HepG2 (cell line): ENCODE results near the gene LAMC3. TPM values are rescaled to one million over a fixed set of nuclear protein-coding genes. Genes with fewer than 3 reads are reported as not detected.

ENCODE experiments used
- CEBPG ChIP-seq: IDR thresholded peaks from 2 replicates; pipeline ENCODE4 v1.6.1; 2016
- FLYWCH1 ChIP-seq: sonication (generic); formaldehyde crosslinking; IDR thresholded peaks from 2 replicates; pipeline ENCODE4 v1.8.1; 2023; ENCODE audit warnings: mild to moderate bottlenecking, missing genetic modification reagents
- FOXO1 ChIP-seq: sonication (generic); formaldehyde crosslinking; IDR thresholded peaks from 2 replicates; pipeline ENCODE4 v1.4.0; 2020; ENCODE audit warnings: missing genetic modification reagents
- FUBP1 ChIP-seq: sonication (generic); formaldehyde crosslinking; IDR thresholded peaks from 2 replicates; pipeline ENCODE4 v1.5.1; 2020; ENCODE audit warnings: missing genetic modification reagents, mild to moderate bottlenecking, borderline replicate concordance
- GZF1 ChIP-seq: sonication (generic); formaldehyde crosslinking; IDR thresholded peaks from 2 replicates; pipeline ENCODE4 v1.5.1; 2020; ENCODE audit warnings: mild to moderate bottlenecking, missing genetic modification reagents
- HIVEP1 ChIP-seq: sonication (generic); formaldehyde crosslinking; IDR thresholded peaks from 2 replicates; pipeline ENCODE4 v1.4.0; 2020; ENCODE audit warnings: mild to moderate bottlenecking, missing genetic modification reagents
- HNRNPUL1 ChIP-seq: fragments of 200-400 bp; formaldehyde crosslinking; IDR thresholded peaks from 2 replicates; pipeline ENCODE4 v1.6.1; 2017; ENCODE audit warnings: low read depth, mild to moderate bottlenecking, low read length, moderate library complexity
- MLLT10 ChIP-seq: sonication (generic); formaldehyde crosslinking; IDR thresholded peaks from 2 replicates; pipeline ENCODE4 v1.4.0; 2020; ENCODE audit warnings: missing genetic modification reagents
- MTF2 ChIP-seq: sonication (generic); formaldehyde crosslinking; IDR thresholded peaks from 2 replicates; pipeline ENCODE4 v1.5.0; 2020; ENCODE audit warnings: missing genetic modification reagents, borderline replicate concordance
- MZF1 ChIP-seq: sonication (generic); formaldehyde crosslinking; IDR thresholded peaks from 2 replicates; pipeline ENCODE4 v1.8.1; 2023; ENCODE audit warnings: mild to moderate bottlenecking, missing genetic modification reagents, borderline replicate concordance
- TFDP1 ChIP-seq: IDR thresholded peaks from 2 replicates; pipeline ENCODE4 v1.6.1; 2016; ENCODE audit warnings: missing compliant biosample characterization, missing genetic modification reagents, borderline replicate concordance
- ZFP37 ChIP-seq: sonication (generic); formaldehyde crosslinking; IDR thresholded peaks from 2 replicates; pipeline ENCODE4 v1.4.0; 2020; ENCODE audit warnings: missing genetic modification reagents, borderline replicate concordance
- ZNF264 ChIP-seq: sonication (generic); formaldehyde crosslinking; IDR thresholded peaks from 2 replicates; pipeline ENCODE4 v1.4.0; 2020; ENCODE audit warnings: missing genetic modification reagents
- ZNF274 ChIP-seq: sonication (generic); formaldehyde crosslinking; IDR thresholded peaks from 2 replicates; pipeline ENCODE4 v1.5.1; 2020; ENCODE audit warnings: mild to moderate bottlenecking, missing genetic modification reagents
- ZNF30 ChIP-seq: sonication (generic); formaldehyde crosslinking; IDR thresholded peaks from 2 replicates; pipeline ENCODE4 v1.5.0; 2020; ENCODE audit warnings: mild to moderate bottlenecking, missing genetic modification reagents
- ZNF503 ChIP-seq: sonication (generic); formaldehyde crosslinking; IDR thresholded peaks from 2 replicates; pipeline ENCODE4 v1.4.0; 2020; ENCODE audit warnings: missing genetic modification reagents
- ZNF547 ChIP-seq: sonication (generic); formaldehyde crosslinking; IDR thresholded peaks from 2 replicates; pipeline ENCODE4 v1.5.1; 2020; ENCODE audit warnings: mild to moderate bottlenecking, missing genetic modification reagents
- ZNF557 ChIP-seq: sonication (generic); formaldehyde crosslinking; IDR thresholded peaks from 2 replicates; pipeline ENCODE4 v1.4.0; 2020; ENCODE audit warnings: missing genetic modification reagents
- ZNF563 ChIP-seq: sonication (generic); formaldehyde crosslinking; IDR thresholded peaks from 2 replicates; pipeline ENCODE4 v1.8.0; 2022; ENCODE audit warnings: mild to moderate bottlenecking, moderate library complexity, missing genetic modification reagents
- ZNF841 ChIP-seq: sonication (generic); formaldehyde crosslinking; IDR thresholded peaks from 2 replicates; pipeline ENCODE4 v1.8.1; 2023; ENCODE audit warnings: missing genetic modification reagents, borderline replicate concordance
- ZNF891 ChIP-seq: sonication (generic); formaldehyde crosslinking; IDR thresholded peaks from 2 replicates; pipeline ENCODE4 v1.5.0; 2020; ENCODE audit warnings: mild to moderate bottlenecking, missing genetic modification reagents
- polyA plus RNA-seq, 8 experiments: library from polyadenylated mRNA; depleted of rRNA in 3 of 8; stranded (reverse) in 7 of 8; unstranded in 1 of 8; fragments of >200 nt; fragmentation: Illumina TruSeq in 4 of 8; extraction: Trizol in 4 of 8; gene quantifications; 2 replicates each; pipeline versions ENCODE4 v1.2.1 to v1.2.3, GENCODE V29; 2011 to 2016; ENCODE audit warnings: low read depth in 4 of 8, missing spikeins in 1 of 8, mixed read lengths in 1 of 8; ENCODE audit not compliant: insufficient read depth in 1 of 8
- total RNA-seq, 5 experiments: library from RNA; depleted of rRNA; stranded (reverse); fragments of >200 nt; fragmentation: Illumina TruSeq; extraction: Trizol; gene quantifications; 2 replicates each; pipeline ENCODE4 v1.2.3, GENCODE V29; 2016; ENCODE audit warnings: low read depth in 1 of 5

LAMC3 gene
- total and polyA plus RNA-seq, 2 of the 13 experiments (the other 11 are each of a cell fraction or from before 2014, with no cell fraction given), result 0.07 to 0.57 TPM

GRCh38 chr9:131125288-131126058 lies 116.5 kb downstream of the LAMC3 start, which contains the start of gene NUP214 (continued):
- TF ChIP-seq ZNF264 (CRISPR knock-in tag) (peak; percentile 65; the same call in 1 of the 2 replicates), GZF1 (CRISPR knock-in tag) (no peak), ZFP37 (CRISPR knock-in tag) (no peak), ZNF274 (CRISPR knock-in tag) (peak; percentile 79), FUBP1 (CRISPR knock-in tag) (no peak), TFDP1 (CRISPR knock-in tag) (peak; percentile 96), ZNF503 (CRISPR knock-in tag) (no peak), MZF1 (CRISPR knock-in tag) (no peak), FOXO1 (peak; percentile 84), ZNF563 (CRISPR knock-in tag) (peak; percentile 13; the same call in 1 of the 2 replicates), MLLT10 (no peak), ZNF30 (0 out of 2 replicates have a peak, but pooled peaks have one; percentile 22), CEBPG (CRISPR knock-in tag) (0 out of 2 replicates have a peak, but pooled peaks have one; percentile 32), HNRNPUL1 (peak; percentile 71; the same call in 1 of the 2 replicates), ZNF547 (CRISPR knock-in tag) (peak; percentile 63; the same call in 1 of the 2 replicates), ZNF891 (CRISPR knock-in tag) (no peak), MTF2 (CRISPR knock-in tag) (no peak), ZNF841 (CRISPR knock-in tag) (no peak), HIVEP1 (CRISPR knock-in tag) (0 out of 2 replicates have a peak, but pooled peaks have one; percentile 61), FLYWCH1 (CRISPR knock-in tag) (no peak), ZNF557 (no peak)
